Measurements from ENCODE around the gene ADAMTSL3.
"Not testable (repeated sequence)": the region's sequence is repeated elsewhere in the genome, so short reads cannot be mapped to it uniquely, and the experiment has no call there.

Gene ADAMTSL3

DNA sequence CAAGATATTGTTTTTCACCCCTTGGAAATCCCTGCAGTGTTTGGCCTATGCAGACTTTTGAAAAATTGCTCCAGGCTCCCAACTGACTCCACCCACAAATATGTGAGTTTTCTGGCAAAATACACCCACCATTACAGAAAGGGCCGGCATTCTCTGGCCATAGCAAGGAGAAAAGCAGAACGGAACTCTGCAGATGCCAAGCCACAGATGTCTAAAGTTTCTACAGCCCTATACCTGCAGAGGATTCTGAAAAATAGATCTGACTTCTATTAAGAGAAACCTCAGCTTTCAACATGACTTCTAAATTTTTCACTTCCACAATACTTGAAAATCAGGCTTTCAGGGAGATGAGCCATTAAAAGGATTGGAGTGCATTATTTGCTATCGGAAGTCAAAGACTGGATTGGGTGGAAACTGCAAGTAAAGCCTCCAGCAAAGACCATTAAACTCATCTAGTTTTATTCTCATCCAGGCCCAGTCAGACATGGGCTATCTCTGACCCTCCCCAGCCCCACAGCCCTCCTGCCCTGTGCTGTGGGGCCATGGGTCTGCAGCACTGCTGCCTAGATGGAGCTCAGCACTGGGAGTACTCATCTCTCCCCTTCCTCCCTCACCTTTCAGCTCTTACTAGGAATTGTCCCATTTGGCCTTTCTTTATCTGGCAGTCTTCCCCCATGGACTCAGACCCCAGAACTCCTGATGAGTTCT is 338.6 kb downstream of the ADAMTSL3 start:
- no peak for DNase-seq

DNA sequence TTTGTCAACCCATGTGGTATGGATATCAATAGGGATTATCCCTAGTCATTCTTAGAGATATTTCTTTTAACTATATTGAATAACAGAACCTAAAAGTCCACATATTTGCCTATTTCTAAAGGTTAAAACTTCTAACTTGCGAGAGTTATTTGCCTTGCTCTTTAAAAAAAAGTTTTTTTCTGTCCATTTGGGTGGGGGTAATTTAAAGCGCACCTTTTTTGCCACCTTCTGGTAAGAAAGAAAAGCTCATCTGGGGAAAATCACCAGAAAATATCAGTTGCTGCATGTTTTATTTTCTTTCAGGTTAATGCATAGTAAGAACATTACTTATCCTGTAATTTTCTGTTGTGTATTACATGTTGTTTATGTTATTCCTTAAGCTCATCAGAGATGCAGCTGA is 339.7 kb downstream of the ADAMTSL3 start:
- DNase-seq: no peak

- DNase-seq: no peak
These were observed 344.6 kb downstream of the ADAMTSL3 start for GRCh38 chr15:83998486-83998885.

DNA sequence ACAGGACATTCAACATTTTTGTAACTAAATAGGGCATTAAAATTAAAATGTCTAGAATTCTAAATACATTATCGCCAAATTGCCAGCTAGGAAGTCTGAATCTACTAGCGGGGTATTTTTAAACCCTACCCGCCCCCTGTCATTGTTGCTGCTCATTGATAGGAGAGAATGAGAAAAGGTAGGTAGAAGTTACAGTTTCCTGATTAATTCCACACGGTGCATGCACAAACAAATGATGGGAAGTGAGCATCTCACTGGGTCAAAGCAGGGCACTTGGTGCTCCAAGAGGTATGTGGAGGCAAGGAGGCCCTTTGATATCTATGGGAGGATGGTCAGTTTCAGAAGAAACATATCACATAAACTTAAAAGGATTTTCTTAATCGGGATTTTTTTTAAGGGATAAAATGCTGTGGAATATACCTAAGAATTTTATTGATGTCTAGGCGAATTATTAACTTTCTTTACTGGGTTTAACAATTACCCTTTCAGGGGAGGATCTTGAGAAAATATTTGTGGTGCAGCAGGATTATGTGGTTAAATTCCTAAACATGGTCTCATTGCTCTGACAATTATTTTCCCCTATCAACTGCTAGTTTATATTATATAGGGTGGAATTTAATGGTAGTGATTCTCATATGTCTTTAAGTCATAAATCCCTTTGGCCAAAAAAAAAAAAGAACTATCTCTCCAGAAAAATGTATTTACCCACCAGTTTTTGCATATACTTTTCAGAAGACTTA is 345.6 kb downstream of the ADAMTSL3 start:
- no peak for DNase-seq

DNA sequence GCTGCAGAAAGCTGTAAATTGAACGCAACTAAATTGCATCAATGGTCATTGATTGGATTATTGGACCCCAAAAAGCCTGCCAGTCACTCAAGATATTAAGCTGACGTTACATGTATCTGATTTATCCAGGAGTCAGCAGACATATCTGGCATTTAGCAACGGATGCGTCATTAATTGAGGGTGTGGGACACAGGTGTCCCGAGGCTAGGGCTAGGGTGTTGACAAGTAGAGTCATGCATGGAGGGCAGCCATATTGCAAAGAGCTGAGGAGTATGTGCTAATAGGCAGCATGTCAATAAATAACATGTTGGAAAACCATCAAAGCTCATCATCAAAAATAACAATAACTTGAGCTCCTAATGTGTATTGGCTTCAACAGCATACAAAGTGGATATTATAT is 347.1 kb downstream of the ADAMTSL3 start:
- no peak for DNase-seq

DNA sequence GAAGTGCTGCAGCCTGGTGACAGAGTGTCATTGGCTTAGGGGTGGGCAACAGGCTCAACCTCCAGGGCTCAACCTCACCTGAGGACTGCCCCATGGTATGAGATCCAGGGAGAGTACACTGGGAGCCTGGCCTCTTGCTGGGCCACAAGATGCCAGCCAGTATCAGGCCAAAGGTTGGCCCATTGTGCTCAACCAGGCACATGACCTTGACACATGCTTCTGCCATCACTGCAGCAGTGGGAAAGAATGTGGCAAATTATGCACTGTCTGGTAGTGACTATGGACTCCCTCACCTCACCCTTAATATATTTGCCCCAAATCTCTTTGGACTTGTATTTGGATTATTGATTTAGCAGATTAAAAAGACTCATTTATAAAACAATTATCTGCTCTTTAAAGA is 347.7 kb downstream of the ADAMTSL3 start:
- DNase-seq: no peak

- DNase-seq: no peak
These were observed 350.0 kb downstream of the ADAMTSL3 start for GRCh38 chr15:84003791-84004503.

- DNase-seq: no peak
These were observed 352.5 kb downstream of the ADAMTSL3 start for GRCh38 chr15:84006421-84006820.

GRCh38 chr15:84009616-84010015 is 355.7 kb downstream of the ADAMTSL3 start:
- DNase-seq: no peak

DNA sequence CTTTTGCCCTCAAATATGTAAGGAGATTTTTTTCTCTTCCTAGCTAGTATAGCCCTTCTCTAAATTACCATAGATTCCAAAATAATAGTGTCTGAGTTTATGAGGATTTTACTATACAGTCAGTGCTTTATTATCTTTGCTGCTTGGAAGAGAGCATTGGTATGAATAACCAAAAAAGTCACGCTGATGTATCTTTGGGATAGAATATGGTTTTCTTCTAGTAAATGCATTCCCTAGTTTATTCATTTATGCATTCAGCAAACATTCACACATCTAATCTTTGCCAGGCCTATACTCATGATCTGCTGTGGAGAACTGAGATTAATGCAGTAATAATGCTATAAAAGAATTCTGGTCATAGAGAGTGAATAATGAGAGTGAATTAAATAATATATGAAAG is 356.3 kb downstream of the ADAMTSL3 start:
- DNase-seq: no peak

- no peak for DNase-seq
These were observed 362.4 kb downstream of the ADAMTSL3 start for GRCh38 chr15:84016371-84016770.

GRCh38 chr15:84022516-84022915 is 368.6 kb downstream of the ADAMTSL3 start:
- DNase-seq: no peak

- no peak for DNase-seq
These were observed 369.7 kb downstream of the ADAMTSL3 start for GRCh38 chr15:84023636-84024035.

DNA sequence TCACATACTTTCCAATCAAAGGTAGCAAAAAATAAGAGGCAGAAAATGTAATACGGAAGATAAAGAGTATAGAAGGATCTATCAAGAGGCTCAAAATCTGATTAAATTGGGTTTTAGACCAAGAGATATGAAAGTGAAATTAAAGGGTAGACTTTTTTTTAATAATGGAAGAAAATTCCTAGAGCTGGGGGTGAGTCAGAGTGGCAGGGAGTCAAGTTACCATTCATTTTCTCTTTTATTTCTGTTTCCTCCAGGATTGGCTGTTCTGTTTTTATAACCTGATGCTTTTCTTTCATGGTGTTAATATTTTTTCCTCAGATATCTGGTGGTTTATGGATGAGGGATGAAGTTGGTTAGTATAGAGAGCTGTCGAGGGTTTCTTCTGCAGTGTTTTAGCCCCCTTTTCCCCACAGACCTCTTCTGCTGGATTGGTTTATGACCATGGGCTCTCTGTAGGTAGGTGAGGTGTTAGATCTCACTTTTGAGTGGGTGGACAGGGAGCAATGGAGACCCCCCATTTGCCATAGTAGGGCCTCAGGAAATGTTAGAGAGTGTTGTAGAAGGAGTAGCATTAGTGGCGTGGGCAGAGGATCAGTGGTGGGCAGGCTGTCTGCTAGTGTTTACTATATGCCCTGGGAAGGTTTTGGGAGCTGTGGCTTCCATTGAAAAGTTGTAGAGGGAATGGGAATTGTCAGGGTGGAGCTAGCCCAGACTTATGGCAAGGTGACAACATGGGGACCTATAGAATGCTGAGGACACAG is 380.1 kb downstream of the ADAMTSL3 start:
- DNase-seq: no peak

DNA sequence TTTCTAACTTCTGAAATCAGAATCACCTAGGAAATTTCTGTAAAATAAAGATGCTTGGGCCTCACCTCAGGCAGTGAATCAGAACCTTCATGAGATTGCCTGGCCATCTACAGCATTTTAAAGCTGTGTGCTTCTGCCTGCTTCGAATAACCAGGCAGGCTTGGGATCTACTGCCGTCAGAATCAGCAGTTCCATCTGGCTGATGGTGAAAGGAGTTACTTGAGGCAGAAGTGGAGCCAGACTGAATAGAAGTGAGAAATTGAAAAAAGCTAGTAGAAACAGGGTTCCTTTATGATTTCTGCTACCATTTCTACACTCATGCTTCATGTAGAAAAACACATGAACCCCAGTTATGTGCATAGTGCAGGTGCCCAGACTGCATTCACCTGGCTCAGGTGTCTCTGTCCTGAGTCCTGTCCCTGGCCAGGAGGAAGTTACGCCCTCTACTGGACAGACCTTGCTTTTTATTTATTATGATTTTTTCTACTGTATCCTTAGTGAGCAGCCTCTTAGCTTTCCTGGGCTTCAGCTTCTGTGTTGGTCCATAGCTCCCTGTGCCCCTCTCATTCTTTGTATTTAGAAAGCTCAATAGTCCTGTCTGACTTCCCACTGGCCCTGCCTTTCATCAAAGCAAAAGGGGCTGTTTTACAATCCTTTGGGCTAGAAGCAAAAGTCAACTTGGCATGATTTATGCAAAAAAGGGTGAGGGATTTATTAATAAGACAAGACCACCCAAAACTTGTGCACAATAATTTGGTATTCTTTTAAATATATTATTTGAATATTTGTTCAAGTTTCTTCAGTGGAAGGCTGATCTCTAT is 380.9 kb downstream of the ADAMTSL3 start:
- DNase-seq: no peak

- no peak for DNase-seq
These were observed 381.5 kb downstream of the ADAMTSL3 start for GRCh38 chr15:84035399-84035766.

- no peak for DNase-seq
These were observed 383.4 kb downstream of the ADAMTSL3 start for GRCh38 chr15:84037301-84037700.

DNA sequence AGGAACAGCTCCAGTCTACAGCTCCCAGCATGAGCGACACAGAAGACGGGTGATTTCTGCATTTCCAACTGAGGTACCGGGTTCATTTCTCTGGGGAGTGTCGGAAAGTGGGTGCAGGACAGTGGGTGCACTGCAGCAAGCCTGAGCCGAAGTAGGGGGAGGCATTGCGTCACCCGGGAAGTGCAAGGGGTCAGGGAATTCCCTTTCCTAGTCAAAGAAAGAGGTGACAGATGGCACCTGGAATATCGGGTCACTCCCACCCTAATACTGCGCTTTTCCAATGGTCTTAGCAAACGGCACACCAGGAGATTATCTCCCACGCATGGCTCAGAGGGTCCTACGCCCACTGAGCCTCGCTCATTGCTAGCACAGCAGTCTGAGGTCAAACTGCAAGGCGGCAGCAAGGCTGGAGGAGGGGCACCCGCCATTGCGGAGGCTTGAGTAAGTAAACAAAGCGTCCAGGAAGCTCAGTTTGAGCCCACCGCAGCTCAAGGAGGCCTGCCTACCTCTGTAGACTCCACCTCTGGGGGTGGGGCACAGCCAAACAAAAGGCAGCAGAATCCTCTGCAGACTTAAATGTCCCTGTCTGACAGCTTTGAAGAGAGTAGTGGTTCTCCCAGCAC is 388.6 kb downstream of the ADAMTSL3 start:
- DNase-seq: not testable (repeated sequence)

- DNase-seq: no peak
These were observed 392.2 kb downstream of the ADAMTSL3 start for GRCh38 chr15:84046064-84046637.

- DNase-seq: not testable (repeated sequence)
These were observed 395.6 kb downstream of the ADAMTSL3 start for GRCh38 chr15:84049480-84049879.

DNA sequence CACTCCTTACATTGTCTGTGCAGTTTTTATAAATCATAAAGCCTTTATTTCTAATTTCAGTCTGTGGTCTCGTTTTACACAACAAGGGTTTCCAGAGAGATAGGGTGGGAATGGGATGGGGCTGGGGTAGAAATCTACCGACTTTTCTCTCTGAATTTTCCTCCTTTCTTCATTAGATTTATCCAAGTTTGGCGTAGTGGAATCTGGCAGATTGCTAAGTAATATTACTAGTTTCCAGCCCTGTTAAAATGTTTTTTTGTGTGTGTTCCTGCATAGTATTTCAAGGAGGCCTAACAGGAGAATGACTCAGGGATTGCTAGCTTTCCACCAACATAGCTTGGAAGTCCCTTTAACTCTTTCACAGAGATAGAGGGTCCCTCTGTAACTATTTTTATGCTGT is 396.2 kb downstream of the ADAMTSL3 start:
- DNase-seq: no peak

Data from DMS153 (cell line).